HG02981 (cell line): ENCODE measurements around the gene OR7A10.

Experiments used
- ATAC-seq: cut with Tn5 transposase; IDR thresholded peaks from one replicate; pipeline ENCODE4 v1.9.1; 2021; ENCODE audit warnings: mild to moderate bottlenecking, moderate library complexity; ENCODE audit not compliant: unreplicated experiment

The OR7A10 gene

GRCh38 chr19:14848822-14849221, at the start of gene OR7A10:
Gene OR7A10, minus strand, starts transcription at chr19:14848922. Its CDS starts 7,045 bp downstream, at chr19:14841877.
- ATAC-seq = no peak

GRCh38 chr19:14890643-14891379, 42.1 kb upstream of the OR7A10 start:
- ATAC-seq = no peak

GRCh38 chr19:14889994-14890642, 41.4 kb upstream of the OR7A10 start:
- ATAC-seq = no peak

- ATAC-seq = no peak
Observed at GRCh38 chr19:14886032-14886431, 37.3 kb upstream of the OR7A10 start, which contains the start of gene OR7A17. Gene OR7A17, minus strand, starts transcription at chr19:14886132. Its CDS starts 4,777 bp downstream, at chr19:14881355.

- ATAC-seq = no peak
Observed at GRCh38 chr19:14871619-14872230, 23.0 kb upstream of the OR7A10 start.

GRCh38 chr19:14868497-14868896, 19.8 kb upstream of the OR7A10 start:
- no peak for ATAC-seq

- ATAC-seq = no peak
Observed at GRCh38 chr19:14843578-14843977, 5.1 kb downstream of the OR7A10 start.

GRCh38 chr19:14843169-14843568, 5.6 kb downstream of the OR7A10 start:
- no peak for ATAC-seq

GRCh38 chr19:14840206-14840605, 8.5 kb downstream of the OR7A10 start:
- ATAC-seq = no peak

GRCh38 chr19:14837391-14837790, 11.3 kb downstream of the OR7A10 start:
- ATAC-seq = no peak

- no peak for ATAC-seq
Observed at GRCh38 chr19:14835011-14835410, 13.7 kb downstream of the OR7A10 start, which contains the start of the genes OR7A5 and OR7C1. Gene OR7A5, minus strand, starts transcription at chr19:14835185. Its CDS starts 6,944 bp downstream, at chr19:14828241. Gene OR7C1, minus strand, starts transcription at chr19:14835185. Its CDS starts 35,049 bp downstream, at chr19:14800136.

- no peak for ATAC-seq
Observed at GRCh38 chr19:14830702-14831101, 18.0 kb downstream of the OR7A10 start.

GRCh38 chr19:14826006-14826405, 22.7 kb downstream of the OR7A10 start:
- ATAC-seq = no peak

- ATAC-seq = no peak
Observed at GRCh38 chr19:14821937-14822336, 26.8 kb downstream of the OR7A10 start.

- no peak for ATAC-seq
Observed at GRCh38 chr19:14818588-14818987, 30.1 kb downstream of the OR7A10 start.

- no peak for ATAC-seq
Observed at GRCh38 chr19:14817052-14817451, 31.7 kb downstream of the OR7A10 start.

- no peak for ATAC-seq
Observed at GRCh38 chr19:14814982-14815652, 33.6 kb downstream of the OR7A10 start.

- no peak for ATAC-seq
Observed at GRCh38 chr19:14809272-14810057, 39.3 kb downstream of the OR7A10 start.

- no peak for ATAC-seq
Observed at GRCh38 chr19:14804765-14805164, 44.0 kb downstream of the OR7A10 start.

- no peak for ATAC-seq
Observed at GRCh38 chr19:14798760-14799159, 50.0 kb downstream of the OR7A10 start.
